HL-60 (cell line): Measurements from ENCODE around the gene NTN1.

Experiments
- SPI1 ChIP-seq: IDR thresholded peaks from 2 replicates; pipeline ENCODE4 v1.6.1; 2012; ENCODE audit warnings: low read depth, mild to moderate bottlenecking, borderline replicate concordance
- TF ChIP-seq, protein P1 (sequence below): IDR thresholded peaks from one replicate; pipeline ENCODE4 v1.5.1; 2011; ENCODE audit warnings: low read length, control low read depth, inconsistent platforms; ENCODE audit not compliant: insufficient read depth

DNA sequence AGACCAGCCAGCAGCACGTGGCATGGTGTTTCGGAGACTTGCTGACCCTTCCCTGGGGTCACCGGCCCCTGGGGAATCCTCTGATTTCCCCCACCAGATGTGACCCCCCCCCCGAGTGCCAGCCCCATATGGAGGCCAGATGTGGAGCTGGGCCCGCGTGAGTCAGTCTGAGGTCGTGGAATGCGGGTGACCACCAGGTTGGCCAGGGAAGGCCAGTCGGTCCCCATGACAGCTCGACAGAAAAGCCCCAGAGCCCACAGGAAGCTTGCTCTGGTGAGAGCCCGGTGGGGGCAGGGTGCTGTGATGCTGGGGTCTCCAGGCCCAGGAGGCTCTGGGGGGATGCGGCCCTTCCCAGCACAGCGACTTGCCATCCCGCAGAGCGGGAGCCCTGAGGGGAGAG, 209.0 kb downstream of the NTN1 start:
- TF ChIP-seq, protein P1, sequence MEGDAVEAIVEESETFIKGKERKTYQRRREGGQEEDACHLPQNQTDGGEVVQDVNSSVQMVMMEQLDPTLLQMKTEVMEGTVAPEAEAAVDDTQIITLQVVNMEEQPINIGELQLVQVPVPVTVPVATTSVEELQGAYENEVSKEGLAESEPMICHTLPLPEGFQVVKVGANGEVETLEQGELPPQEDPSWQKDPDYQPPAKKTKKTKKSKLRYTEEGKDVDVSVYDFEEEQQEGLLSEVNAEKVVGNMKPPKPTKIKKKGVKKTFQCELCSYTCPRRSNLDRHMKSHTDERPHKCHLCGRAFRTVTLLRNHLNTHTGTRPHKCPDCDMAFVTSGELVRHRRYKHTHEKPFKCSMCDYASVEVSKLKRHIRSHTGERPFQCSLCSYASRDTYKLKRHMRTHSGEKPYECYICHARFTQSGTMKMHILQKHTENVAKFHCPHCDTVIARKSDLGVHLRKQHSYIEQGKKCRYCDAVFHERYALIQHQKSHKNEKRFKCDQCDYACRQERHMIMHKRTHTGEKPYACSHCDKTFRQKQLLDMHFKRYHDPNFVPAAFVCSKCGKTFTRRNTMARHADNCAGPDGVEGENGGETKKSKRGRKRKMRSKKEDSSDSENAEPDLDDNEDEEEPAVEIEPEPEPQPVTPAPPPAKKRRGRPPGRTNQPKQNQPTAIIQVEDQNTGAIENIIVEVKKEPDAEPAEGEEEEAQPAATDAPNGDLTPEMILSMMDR = no peak
- no peak for TF ChIP-seq SPI1
